HG03159 (cell line): Measurements from ENCODE around the gene OPHN1.

Experiments
- ATAC-seq: cut with Tn5 transposase; IDR thresholded peaks from one replicate; pipeline ENCODE4 v1.9.1; 2021; ENCODE audit warnings: mild to moderate bottlenecking, moderate library complexity; ENCODE audit not compliant: unreplicated experiment

The OPHN1 gene

GRCh38 chrX:68254738-68255645 is 178.3 kb downstream of the OPHN1 start:
- ATAC-seq: no peak

- no peak for ATAC-seq
Observed at GRCh38 chrX:68252664-68253063, 180.6 kb downstream of the OPHN1 start.

DNA sequence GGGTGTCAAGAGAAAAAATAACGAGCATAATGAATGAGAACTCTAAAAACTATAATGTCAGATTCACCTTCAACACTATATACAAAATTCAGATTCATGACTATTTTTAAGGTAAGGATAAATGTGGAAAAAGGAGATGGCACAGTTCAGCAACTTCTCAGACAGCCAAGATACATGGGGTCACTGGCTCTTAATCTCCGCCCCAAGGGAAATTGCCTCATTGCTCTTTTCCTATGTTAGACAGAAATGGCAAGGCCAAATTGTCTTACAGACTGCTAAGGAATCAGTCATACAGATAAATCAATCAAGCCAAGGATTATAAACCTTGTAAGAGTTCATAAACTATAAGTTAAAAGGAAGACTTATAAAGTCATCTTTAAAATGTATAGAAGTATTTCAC is 183.4 kb downstream of the OPHN1 start:
- ATAC-seq: no peak

DNA sequence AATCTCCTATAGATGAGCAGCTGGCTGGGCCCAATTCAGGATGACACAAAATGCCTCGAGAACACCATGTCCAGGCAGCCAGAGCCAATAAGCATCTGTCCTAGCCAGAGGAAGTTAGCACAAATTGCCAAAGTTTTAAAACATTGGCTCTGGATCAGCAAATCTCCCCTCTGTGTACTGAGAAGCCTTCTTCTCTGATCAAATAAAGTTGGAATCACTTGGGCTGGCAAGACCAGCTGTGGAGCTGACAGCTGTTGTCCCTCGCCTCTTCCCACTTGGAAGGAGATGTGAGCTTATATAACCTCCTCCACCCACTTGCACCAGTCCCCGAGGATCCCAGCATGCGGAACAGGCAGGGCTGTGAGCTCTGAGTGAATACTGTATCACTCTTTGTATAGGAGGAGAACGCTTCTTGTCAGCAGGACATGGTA is 183.9 kb downstream of the OPHN1 start:
- ATAC-seq: no peak

DNA sequence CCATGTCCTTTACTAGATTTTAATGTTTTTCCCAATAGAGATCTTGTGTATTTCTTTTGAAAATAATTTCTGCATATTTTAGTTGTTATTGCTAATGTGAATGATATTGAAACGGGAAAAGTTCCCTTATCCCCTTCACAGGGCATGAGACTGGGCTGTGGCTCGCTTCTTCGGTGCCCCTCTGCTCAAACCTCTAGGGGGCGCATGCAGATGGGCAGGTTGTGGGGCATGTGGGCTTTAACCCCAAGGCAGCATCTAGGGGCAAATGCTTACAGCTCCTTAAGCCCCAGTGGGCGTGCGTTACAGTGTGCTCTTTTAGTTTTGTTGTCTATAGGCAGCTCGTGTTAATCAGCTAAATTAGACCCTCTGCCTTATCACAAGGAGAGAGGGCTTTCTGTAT is 194.7 kb downstream of the OPHN1 start:
- ATAC-seq: no peak

- no peak for ATAC-seq
Observed at GRCh38 chrX:68234171-68234910, 199.0 kb downstream of the OPHN1 start.

DNA sequence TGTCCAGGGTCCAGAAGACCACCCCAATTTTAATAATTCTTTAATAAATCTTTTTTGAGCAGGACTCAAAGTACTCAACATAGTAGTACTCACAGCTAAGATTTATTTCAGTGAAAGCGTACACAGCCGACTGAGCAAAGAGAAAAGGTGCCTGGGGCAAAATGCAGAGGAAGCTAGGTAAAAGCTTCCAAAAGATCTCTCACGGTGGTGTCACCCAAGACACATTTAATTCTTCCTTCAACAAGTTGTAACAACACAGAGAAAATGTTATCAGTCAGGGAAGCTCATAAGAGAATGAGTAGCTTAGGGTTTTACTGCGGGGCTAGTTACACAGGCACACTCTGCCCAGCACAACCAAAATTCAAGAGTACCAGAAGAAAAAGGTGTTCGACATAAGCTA is 201.1 kb downstream of the OPHN1 start:
- no peak for ATAC-seq

DNA sequence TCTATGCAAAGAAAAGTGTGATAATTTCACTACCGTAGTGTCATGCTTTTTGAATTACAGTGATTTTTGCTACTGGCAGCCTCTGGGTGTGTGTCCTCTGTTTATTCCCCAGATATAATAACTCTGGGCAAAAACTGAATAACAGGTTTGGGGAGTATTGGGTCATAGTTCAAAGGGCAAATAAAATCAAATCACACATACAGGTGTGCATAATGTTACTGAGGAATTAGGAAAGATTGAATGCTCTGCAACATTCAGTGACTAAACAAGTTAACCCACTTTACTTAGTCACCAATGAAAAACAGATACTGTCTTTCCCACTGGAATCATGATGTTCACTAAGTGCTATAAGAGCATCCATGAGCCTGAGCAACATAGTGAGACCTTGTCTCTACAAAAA is 224.3 kb downstream of the OPHN1 start:
- no peak for ATAC-seq

DNA sequence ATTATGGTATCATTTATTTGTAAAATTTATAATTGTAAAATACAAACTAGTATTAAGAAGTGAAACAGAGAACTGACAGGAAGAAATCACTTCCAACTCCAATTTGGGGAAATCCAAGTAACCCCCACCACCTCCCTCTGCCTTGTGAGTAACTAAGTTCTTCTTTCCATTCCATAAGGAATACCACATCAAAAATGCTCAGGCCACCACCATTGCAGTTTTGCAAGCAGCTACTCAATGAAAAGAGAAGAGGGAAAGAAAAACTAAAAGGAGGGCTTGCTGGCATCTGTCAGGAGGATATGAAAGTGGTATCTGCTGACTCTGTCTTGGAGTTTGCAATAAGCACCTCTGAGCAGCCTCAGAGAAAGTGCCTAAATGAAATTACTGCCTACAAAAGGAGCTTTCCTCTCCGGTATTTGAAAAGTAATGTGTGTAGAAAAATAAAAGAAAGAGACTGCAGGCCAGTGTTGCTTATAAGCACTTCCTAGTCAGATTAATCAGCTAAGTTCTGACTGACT is 228.7 kb downstream of the OPHN1 start:
- ATAC-seq: no peak

DNA sequence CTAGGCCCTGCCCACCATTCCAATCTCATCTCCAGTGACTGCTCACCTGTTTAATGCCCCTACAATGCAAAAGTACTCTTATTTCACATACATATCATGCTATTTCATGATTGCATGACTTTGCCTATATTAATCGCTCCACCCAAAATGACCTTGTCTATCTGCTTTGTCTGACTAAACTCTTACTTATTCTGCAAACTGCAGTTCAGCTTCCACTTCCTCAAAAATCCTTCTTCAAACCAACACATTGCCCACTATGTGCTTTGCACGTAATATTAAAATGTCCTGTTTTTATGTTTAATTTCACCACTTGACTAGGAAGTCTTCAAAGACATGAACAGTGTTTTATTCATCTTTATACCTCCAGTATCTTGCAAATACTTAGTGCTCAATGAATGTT is 229.6 kb downstream of the OPHN1 start:
- ATAC-seq: no peak

DNA sequence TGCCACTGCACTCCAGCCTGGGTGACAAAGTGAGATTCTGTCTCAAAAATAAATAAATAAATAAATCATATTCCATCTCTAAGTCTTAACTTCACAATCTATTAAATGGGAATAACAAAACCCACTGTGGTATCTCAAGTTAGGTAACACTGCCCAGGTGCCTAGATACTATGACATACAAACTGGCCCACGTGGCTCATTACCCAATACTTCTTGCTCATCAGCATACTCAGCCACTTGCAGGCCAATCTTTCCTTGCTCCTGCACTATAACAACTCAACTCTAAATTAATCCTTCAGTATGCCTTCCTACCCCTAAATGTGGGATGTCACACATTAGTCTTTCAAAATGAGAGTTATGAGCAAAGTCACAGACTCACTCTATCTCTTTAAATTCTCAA is 230.1 kb downstream of the OPHN1 start:
- ATAC-seq: no peak

GRCh38 chrX:68199062-68199848 is 234.0 kb downstream of the OPHN1 start:
- no peak for ATAC-seq

GRCh38 chrX:68196939-68197791 is 236.1 kb downstream of the OPHN1 start:
- no peak for ATAC-seq

DNA sequence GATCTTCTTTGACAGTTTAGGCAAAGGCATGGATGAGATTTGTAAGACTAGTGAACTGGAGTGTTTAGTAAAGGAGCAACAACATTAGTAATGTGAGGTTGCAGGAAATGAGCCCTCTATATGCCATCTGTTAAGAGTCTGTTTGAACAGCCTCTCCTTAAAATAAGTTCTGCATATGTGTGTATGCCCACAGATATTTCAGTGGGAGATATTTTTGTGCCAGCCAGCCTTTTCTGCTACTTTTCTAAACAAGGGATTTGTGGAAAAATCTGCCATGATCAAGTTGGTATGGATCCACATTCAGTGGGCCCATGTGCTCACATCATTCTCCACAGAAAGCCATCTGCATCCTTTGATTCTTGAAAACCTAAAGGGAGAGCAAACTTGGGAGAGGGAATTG is 237.7 kb downstream of the OPHN1 start:
- ATAC-seq: no peak

- ATAC-seq: no peak
Observed at GRCh38 chrX:68193786-68194185, 239.5 kb downstream of the OPHN1 start.

- no peak for ATAC-seq
Observed at GRCh38 chrX:68193234-68193633, 240.1 kb downstream of the OPHN1 start.

GRCh38 chrX:68190799-68191198 is 242.5 kb downstream of the OPHN1 start:
- ATAC-seq: no peak

DNA sequence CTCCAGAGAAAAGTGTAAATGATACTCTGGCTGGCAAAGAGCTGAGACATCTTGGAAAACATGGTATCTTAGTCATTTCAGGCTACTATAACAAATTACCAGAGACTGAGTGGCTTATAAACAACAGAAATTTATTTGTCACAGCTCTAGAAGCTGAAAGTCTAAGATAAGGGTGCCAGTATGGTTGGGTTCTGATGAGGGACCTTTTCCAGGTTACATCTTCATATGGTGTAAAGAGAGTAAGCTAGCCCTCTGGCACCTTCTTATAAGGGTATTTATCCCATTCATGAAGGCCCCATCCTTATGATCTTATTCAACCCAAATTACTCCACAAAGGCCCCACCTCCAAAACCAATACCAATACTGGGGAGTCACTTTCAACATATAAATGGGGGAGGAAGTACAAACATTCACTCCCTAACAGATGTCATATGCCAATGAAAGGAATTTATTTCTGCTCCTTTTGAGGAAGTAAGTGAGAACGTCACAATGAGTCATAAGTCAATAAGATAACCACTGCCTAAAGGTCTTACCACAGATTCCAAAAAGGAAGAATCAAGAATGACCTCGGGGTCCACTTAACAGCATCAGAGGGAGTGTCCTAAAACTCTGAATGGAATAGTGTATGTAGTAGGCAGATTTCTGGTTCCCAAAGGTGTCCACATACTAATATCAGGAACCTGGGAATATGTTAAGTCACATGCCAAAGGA is 246.6 kb downstream of the OPHN1 start:
- no peak for ATAC-seq

DNA sequence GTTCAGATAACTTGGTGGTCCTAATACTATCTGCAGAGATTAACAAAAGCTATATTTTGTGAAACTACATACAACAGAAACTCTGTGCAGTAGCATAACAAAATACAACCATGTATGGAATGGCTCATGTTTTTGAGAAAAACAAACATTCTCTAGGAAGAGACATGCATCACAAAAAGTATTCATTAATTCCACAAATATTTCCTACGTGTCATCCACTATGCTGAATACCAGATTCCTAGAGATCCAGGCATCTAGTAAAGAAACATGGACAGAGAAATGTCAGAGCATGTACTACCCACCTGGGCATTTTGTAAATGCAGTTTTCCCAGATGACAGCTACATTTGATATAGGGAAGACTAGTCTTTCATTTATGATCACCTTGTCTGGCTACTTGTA is 248.1 kb downstream of the OPHN1 start:
- ATAC-seq: no peak
